ENCODE results near the gene CNTN1.

DNA sequence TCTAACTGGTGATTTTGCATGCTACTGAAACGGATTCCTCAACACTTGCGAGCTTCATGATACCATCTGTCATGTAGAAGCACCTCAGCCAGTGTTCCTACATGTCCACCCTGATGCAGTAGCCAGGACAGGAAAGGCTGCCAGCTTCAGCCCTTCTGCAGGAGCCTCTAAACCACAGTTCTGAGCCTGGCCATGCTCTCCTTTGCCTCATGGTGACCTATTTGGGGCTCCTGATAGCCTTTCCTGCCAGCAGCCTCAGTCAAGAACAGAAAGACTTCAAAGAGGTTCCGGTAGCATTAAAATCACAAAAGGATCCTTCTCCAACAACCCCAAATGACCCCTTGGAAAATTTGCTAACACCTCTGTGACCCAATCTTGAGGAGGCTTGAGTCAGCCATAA is 96.0 kb downstream of the CNTN1 start:
- TF ChIP-seq POLR2AphosphoS5 (IDR thresholded peaks at IDR 0.05; ENCODE audit: borderline replicate concordance, low read depth, low read length) (no peak), EZH2 (IDR thresholded peaks at IDR 0.05) (no peak), FOXP2 (optimal IDR thresholded peaks at IDR 0.05; ENCODE audit: control extremely low read depth, extremely low read length, insufficient read depth) (no peak)

All from SK-N-MC (cell line).